ENCODE results near the gene EPS8L2. TPM values are rescaled to one million over a fixed set of nuclear protein-coding genes. Genes with fewer than 3 reads are reported as not detected.

EPS8L2 gene
- total and polyA plus RNA-seq, 2 of the 4 experiments (the other 2 are of a cell fraction), result 17.2 to 39.4 TPM

DNA sequence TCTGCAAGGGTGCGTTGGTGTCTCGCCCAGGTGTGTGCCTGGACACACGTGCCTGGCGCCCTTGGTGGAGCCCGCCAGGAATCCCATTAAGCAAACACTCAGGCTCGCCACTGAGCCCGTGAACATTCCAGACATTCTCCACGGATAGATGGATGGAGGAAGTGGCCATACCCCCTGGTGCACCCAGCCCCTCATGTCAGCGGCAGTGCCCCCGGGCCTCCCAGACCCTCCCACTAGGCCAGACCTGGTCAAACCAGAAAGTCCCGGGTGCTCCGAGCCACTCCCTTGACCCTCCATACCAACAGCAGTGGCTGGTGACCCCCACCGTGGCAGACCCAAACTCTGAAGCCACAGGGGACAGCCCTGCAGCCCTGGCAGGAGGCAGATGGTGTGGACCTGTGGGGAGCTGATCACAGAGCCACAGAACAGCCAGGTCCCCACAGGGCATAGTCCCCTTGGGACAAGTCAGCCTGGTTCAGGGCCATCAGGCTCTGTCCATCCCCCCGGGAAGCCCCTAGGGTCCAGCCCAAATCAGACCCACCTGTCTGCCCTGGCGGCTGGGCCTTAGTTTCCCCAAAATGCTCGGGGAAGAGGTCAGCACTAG, 1.9 kb downstream of the EPS8L2 start:
- Histone ChIP-seq H3K4ac (ENCODE audit: low read depth, low read length) (no peak overlapping the region; the same call in 1 of the 2 replicates), H3K27me3 (ENCODE audit: control insufficient read depth, insufficient read depth, low read length) (no peaks in the 10 kb centered on the region), H3K9ac (ENCODE audit: low read depth, low read length) (0 out of 2 replicates have a peak overlapping the region, but pooled peaks have one; percentile 68), H2AK9ac (replicated peaks; ENCODE audit: low read depth, low read length, poor library complexity) (peak overlapping the region; percentile 86), H3K27ac (ENCODE audit: insufficient read depth, low read length) (no peak overlapping the region), H3K4me3 (ENCODE audit: insufficient read depth, low read depth, low read length) (no peak overlapping the region), H2BK5ac (ENCODE audit: low read depth, low read length, poor library complexity, severe bottlenecking) (no peak overlapping the region), H3K56ac (ENCODE audit: extremely low read depth, insufficient read depth, low read length) (no peak overlapping the region), H3K18ac (ENCODE audit: low read depth, low read length) (no peak overlapping the region; the same call in 1 of the 2 replicates), H4K91ac (ENCODE audit: insufficient read depth, low read depth, low read length) (peak overlapping the region; percentile 74; the same call in 1 of the 2 replicates), H3K4me2 (ENCODE audit: low read depth, low read length) (no peak overlapping the region), H2AK5ac (ENCODE audit: low read depth, low read length) (peak overlapping the region; percentile 95; the same call in 1 of the 2 replicates), H4K20me1 (ENCODE audit: insufficient read depth, low read length) (no peaks in the 10 kb centered on the region), H3K14ac (replicated peaks; ENCODE audit: low read depth, low read length) (no peak overlapping the region), H3K79me1 (ENCODE audit: low read depth in 1 of 2, low read length in 2 of 2) (peaks cover 0 to 43% of the 10 kb centered on the region in 2 experiments), H4K8ac (ENCODE audit: low read depth in 2 of 2, low read length in 2 of 2) (no peak overlapping the region; a peak in 1 of 4 replicates), H3K4me1 (ENCODE audit: control insufficient read depth, insufficient read depth, low read length) (peaks cover 21% of the 10 kb centered on the region), H4K5ac (ENCODE audit: low read depth, low read length) (peak overlapping the region; percentile 78; the same call in 1 of the 2 replicates), H3K9me3 (ENCODE audit: control insufficient read depth, insufficient read depth, low read length) (no peaks in the 10 kb centered on the region), H3K36me3 (ENCODE audit: control insufficient read depth, insufficient read depth, low read length) (peaks cover 6% of the 10 kb centered on the region; the same call in 1 of the 2 replicates), H2AFZ (replicated peaks; ENCODE audit: low read length, poor library complexity) (peak overlapping the region; percentile 78), H3K23ac (ENCODE audit: low read depth, low read length) (no peak overlapping the region), H2BK15ac (ENCODE audit: low read depth, low read length) (no peak overlapping the region; the same call in 2 of the 3 replicates), H3K9me1 (ENCODE audit: insufficient read depth, low read length) (peaks cover 13% of the 10 kb centered on the region), H2BK120ac (ENCODE audit: low read depth, low read length) (0 out of 2 replicates have a peak overlapping the region, but pooled peaks have one; percentile 8), H2BK20ac (ENCODE audit: low read depth, low read length) (no peak overlapping the region)
- ATAC-seq (ENCODE audit: low read depth) (no peak), DNase-seq (no peak)
- POLR2A ChIA-PET (ENCODE audit: unreplicated experiment), result no interaction called here
- 97% methylated on average over 6 of the region's 16 CpGs; no CpG with 5 or more reads in 1 of the 2 experiments for WGBS, 2 experiments (ENCODE audit: extremely low coverage in 2 of 2, insufficient read length in 1 of 2)
- intact Hi-C loops (cut with micrococcal nuclease), result no loop called here
- CTCF ChIA-PET, result no interaction called here
- no TSS peak for BruUV-seq (replicated peaks)
- in situ Hi-C loops (cut with MboI; ENCODE audit: low sequenced_read_pairs), result no loop called here
- dilution Hi-C loops (cut with HindIII; ENCODE audit: low sequenced_read_pairs, unreplicated experiment), result no loop called here
- TF ChIP-seq CEBPB (IDR thresholded peaks at IDR 0.05; ENCODE audit: low read depth, low read length) (no peak), RCOR1 (IDR thresholded peaks at IDR 0.05; ENCODE audit: insufficient replicate concordance, low read length) (no peak), NFE2L2 (IDR thresholded peaks at IDR 0.05; ENCODE audit: low read depth, low read length) (no peak), POLR2A (IDR thresholded peaks at IDR 0.05; ENCODE audit: low read depth, low read length) (no peak), FOS (IDR thresholded peaks at IDR 0.05; ENCODE audit: low read depth, low read length) (no peak), RAD21 (IDR thresholded peaks at IDR 0.05; ENCODE audit: low read length) (no peak), CHD1 (IDR thresholded peaks at IDR 0.05; ENCODE audit: low read depth, low read length) (no peak), MAFK (IDR thresholded peaks at IDR 0.05; ENCODE audit: low read depth, low read length) (no peak), RFX5 (IDR thresholded peaks at IDR 0.05; ENCODE audit: low read depth, low read length) (no peak), SMC3 (IDR thresholded peaks at IDR 0.05; ENCODE audit: low read depth, low read length) (no peak), MAZ (IDR thresholded peaks at IDR 0.05; ENCODE audit: borderline replicate concordance, low read depth, low read length) (no peak), MXI1 (IDR thresholded peaks at IDR 0.05; ENCODE audit: borderline replicate concordance, low read depth, low read length) (no peak)
- TF ChIP-seq, protein P1, sequence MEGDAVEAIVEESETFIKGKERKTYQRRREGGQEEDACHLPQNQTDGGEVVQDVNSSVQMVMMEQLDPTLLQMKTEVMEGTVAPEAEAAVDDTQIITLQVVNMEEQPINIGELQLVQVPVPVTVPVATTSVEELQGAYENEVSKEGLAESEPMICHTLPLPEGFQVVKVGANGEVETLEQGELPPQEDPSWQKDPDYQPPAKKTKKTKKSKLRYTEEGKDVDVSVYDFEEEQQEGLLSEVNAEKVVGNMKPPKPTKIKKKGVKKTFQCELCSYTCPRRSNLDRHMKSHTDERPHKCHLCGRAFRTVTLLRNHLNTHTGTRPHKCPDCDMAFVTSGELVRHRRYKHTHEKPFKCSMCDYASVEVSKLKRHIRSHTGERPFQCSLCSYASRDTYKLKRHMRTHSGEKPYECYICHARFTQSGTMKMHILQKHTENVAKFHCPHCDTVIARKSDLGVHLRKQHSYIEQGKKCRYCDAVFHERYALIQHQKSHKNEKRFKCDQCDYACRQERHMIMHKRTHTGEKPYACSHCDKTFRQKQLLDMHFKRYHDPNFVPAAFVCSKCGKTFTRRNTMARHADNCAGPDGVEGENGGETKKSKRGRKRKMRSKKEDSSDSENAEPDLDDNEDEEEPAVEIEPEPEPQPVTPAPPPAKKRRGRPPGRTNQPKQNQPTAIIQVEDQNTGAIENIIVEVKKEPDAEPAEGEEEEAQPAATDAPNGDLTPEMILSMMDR (conservative IDR thresholded peaks at IDR 0.05; ENCODE audit: low read depth, low read length), result no peak
- TF ChIP-seq, protein P2, sequence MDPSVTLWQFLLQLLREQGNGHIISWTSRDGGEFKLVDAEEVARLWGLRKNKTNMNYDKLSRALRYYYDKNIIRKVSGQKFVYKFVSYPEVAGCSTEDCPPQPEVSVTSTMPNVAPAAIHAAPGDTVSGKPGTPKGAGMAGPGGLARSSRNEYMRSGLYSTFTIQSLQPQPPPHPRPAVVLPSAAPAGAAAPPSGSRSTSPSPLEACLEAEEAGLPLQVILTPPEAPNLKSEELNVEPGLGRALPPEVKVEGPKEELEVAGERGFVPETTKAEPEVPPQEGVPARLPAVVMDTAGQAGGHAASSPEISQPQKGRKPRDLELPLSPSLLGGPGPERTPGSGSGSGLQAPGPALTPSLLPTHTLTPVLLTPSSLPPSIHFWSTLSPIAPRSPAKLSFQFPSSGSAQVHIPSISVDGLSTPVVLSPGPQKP (IDR thresholded peaks at IDR 0.05; ENCODE audit: borderline replicate concordance, low read depth, low read length), result no peak
- TF ChIP-seq, protein P3, sequence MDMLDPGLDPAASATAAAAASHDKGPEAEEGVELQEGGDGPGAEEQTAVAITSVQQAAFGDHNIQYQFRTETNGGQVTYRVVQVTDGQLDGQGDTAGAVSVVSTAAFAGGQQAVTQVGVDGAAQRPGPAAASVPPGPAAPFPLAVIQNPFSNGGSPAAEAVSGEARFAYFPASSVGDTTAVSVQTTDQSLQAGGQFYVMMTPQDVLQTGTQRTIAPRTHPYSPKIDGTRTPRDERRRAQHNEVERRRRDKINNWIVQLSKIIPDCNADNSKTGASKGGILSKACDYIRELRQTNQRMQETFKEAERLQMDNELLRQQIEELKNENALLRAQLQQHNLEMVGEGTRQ (IDR thresholded peaks at IDR 0.05; ENCODE audit: low read depth, low read length), result no peak
